ENCODE data around the gene RGP1.

- TF ChIP-seq, protein P1, sequence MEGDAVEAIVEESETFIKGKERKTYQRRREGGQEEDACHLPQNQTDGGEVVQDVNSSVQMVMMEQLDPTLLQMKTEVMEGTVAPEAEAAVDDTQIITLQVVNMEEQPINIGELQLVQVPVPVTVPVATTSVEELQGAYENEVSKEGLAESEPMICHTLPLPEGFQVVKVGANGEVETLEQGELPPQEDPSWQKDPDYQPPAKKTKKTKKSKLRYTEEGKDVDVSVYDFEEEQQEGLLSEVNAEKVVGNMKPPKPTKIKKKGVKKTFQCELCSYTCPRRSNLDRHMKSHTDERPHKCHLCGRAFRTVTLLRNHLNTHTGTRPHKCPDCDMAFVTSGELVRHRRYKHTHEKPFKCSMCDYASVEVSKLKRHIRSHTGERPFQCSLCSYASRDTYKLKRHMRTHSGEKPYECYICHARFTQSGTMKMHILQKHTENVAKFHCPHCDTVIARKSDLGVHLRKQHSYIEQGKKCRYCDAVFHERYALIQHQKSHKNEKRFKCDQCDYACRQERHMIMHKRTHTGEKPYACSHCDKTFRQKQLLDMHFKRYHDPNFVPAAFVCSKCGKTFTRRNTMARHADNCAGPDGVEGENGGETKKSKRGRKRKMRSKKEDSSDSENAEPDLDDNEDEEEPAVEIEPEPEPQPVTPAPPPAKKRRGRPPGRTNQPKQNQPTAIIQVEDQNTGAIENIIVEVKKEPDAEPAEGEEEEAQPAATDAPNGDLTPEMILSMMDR (IDR thresholded peaks at IDR 0.05): peak; percentile 22; the same call in 1 of the 2 replicates
- TF ChIP-seq REST (IDR thresholded peaks at IDR 0.05; ENCODE audit: low read depth, low read length) (no peak), YY1 (IDR thresholded peaks at IDR 0.05; ENCODE audit: low read depth) (0 out of 2 replicates have a peak, but pooled peaks have one; percentile 26), SIN3A (IDR thresholded peaks at IDR 0.05; ENCODE audit: borderline replicate concordance, low read depth, low read length) (peak; percentile 82), GATA2 (CRISPR knock-in tag; IDR thresholded peaks at IDR 0.05) (no peak), FOXM1 (IDR thresholded peaks at IDR 0.05; ENCODE audit: low read depth) (peak; percentile 46; the same call in 1 of the 2 replicates), GABPA (IDR thresholded peaks at IDR 0.05; ENCODE audit: low read depth) (peak; percentile 94), CHD2 (IDR thresholded peaks at IDR 0.05; ENCODE audit: low read length, partially characterized antibody) (peak; percentile 65), ELF1 (IDR thresholded peaks at IDR 0.05) (peak; percentile 90)
- TF ChIP-seq, protein P2, sequence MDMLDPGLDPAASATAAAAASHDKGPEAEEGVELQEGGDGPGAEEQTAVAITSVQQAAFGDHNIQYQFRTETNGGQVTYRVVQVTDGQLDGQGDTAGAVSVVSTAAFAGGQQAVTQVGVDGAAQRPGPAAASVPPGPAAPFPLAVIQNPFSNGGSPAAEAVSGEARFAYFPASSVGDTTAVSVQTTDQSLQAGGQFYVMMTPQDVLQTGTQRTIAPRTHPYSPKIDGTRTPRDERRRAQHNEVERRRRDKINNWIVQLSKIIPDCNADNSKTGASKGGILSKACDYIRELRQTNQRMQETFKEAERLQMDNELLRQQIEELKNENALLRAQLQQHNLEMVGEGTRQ (IDR thresholded peaks at IDR 0.05; ENCODE audit: borderline replicate concordance, low read depth, low read length): no peak
- TF ChIP-seq, protein P3, sequence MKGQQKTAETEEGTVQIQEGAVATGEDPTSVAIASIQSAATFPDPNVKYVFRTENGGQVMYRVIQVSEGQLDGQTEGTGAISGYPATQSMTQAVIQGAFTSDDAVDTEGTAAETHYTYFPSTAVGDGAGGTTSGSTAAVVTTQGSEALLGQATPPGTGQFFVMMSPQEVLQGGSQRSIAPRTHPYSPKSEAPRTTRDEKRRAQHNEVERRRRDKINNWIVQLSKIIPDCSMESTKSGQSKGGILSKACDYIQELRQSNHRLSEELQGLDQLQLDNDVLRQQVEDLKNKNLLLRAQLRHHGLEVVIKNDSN (IDR thresholded peaks at IDR 0.05; ENCODE audit: borderline replicate concordance, low read depth): no peak
Observed at GRCh38 chr9:35732185-35732799, 16.8 kb upstream of the RGP1 start, which contains the start of the genes CREB3 and TLN1.
